Measurements from ENCODE around the gene MICAL2.
A peak's percentile ranks its signal among the peaks of the same experiment; 100 is the strongest.

The MICAL2 gene

GRCh38 chr11:12192794-12193514, 82.6 kb downstream of the MICAL2 start:
- no peak for DNase-seq

DNA sequence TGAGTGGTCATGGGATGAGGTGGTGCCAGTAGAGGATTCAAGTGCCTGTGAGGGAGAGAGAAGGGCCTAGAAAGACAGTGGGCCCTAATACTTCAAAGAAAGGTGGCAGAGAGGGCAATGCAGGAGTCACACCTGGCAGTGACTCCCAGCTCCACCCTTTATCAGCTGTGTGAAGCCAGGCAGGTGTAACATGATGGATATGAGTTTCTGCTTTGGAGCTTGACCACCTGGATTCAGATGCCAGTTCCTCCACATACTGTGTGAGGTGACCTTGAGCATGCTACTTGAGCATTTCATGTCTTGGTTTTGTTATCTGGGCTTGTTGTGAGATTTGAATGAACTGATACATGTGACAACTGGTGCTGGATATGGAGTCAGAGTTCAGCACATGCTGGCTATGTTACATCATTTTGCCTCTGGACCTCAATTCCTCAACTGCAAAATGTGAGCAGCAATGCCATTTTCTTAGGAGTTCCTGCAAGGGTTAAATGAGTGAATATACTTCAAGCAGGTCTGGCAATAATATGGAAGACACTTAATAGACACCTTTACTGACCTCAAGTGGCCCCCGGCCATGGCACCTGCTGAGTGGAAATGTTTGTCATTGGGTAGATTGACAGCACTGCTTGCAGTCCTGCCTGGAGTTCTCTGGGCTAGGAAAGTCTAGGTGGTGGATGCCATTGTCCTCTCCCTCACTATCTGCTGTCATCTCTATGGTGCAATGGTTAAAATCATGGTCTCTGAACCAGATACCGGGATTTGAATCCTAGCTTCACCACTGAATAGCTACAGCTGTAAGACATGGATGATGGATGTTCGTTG, 83.3 kb downstream of the MICAL2 start:
- DNase-seq, result no peak

- peak; percentile 87 for DNase-seq
Observed at GRCh38 chr11:12195768-12196167, 85.4 kb downstream of the MICAL2 start.

- peak; percentile 58 for DNase-seq
Observed at GRCh38 chr11:12196308-12196707, 85.9 kb downstream of the MICAL2 start.

DNA sequence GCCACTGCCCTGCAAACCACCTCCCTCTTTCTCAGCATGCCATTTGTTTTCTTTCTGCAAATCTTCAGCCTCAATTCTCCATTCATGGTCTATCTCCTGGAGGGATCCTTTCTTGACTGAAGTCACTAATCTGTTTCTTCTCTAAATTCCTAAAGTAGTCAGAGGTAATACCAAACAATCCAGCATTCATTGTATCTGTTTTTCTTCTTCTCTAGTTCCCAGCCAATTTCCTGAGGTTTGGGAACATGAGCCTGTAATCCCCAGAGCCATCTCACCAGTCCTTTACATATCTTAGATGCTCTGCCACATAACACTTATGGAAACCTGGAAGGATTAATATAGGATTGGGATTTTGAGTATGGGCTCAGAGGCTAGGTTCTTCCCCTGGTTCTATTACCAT, 86.5 kb downstream of the MICAL2 start:
- no peak for DNase-seq

DNA sequence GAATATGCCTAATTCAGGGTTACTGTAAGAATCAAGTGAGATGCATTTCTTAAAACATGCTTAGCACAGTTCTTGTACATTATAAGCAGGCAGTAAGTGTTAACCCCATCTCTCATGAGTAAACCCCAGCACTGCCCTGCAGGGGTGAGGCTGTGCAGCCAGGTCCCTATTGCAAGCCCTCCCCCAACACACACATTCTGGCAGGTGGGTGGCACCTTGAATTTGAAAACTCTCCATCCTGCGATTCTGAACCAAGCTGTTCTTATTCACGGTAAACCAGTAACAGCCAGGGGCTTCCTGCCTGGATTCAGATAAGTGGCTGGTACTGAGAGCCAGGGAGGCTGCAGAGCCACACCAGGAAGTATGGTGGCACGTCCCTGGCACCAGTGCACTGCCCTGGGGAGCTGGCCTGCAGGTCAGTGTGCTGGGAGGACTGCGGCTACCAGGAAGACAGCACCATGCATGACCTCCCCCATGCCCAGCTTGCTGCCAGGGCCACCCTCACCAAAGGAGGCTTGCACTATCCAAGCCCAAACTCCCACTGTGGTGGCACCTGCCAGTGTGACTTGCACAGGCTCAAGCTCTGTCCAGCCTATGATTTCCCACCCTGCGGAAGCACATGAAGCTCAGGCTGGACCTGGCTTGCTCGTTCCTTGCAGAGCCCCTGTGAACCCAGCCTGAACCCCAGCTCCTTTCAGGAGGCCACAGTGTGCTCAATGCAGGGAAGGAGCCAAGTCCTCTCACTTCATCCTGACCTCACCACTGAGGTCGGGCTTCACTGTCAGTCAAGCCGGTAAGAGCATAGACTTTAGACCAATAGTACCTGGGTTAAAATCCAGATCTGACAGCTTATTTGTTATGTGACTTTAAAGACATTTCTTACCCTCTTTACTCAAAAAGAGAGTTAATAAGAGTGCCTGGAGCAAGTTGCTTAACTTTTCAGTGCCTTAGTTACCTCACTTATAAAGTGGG, 88.1 kb downstream of the MICAL2 start:
- DNase-seq, result peak; percentile 56

GRCh38 chr11:12199231-12199948, 89.0 kb downstream of the MICAL2 start:
- no peak for DNase-seq

DNA sequence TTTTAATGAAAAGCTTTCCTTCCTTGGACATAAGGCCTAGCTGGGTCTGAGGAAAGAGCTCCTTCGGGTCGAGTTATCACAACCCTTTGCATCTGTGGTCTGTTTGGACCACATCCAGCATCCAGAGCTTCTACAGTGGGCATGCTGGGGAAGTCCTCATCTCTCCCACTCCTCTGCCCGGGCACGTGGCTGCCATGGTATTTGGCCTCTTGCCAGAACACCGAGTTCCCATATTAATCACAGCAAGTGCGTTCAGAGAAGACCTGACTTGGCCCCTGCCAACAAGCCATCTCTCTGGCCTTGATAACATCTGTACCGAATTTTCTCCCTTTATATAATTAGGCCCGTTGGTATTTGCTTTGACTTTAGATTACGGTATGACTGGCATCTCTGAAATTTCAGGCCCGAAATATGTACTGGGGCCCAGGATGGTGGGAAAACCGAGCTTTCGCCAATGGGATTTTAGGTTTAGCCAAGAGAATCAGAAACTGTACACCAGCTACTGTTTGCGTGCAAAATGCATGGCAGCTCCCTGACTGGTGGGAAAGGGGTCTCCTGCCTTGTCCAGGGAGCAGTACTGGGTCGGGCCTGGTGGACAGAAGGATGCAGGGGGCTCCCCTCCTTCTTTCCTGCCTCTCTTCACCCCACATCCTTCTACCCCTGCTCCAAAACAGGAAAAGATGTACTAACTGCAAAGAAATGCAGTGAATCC, 90.0 kb downstream of the MICAL2 start:
- DNase-seq, result peak; percentile 60

DNA sequence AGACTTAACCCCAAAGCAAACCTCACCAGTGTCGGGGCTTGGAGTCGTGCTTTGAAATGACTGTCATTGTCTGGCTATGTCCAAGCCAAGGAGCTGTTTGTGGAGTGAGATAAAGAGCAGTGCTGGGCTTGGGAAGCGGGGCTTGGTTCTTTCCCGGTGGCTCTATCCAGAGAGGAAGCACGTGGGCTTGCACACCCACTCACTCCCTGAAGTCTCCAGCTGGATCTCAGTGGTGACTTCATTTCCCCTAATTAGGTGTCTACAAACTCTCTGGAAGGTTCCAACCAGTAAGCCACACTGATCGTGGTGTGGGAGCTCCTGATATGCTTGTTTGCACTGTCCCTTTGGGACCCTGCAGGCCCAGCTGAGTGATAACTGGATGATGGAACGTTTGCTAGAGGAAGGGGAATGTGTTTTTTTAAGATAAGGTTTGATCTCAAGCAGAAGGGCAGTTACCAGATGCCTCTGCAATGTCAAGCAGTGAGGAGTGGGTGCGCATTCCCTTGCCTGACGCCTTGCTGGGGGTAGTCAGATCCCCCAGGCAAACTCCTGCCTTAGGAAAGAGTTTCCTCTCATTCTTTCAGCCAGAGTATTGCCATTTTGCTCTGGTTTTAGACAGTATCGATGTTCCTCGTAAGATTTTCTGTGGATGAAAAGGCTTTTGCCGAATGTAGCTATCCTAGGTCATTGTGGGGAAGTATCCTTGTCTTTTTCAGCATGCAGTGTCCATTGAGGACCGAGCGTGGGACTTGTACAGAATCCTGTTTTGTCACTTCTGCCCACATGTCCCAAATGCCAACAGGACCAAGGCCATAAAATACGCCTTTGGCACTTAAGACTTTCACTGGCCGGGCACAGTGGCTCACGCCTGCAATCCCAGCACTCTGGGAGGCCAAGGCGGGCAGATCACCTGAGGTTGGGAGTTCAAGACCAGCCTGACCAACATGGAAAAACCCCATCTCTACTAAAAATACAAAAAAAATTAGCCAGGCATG, 90.9 kb downstream of the MICAL2 start:
- no peak for DNase-seq

DNA sequence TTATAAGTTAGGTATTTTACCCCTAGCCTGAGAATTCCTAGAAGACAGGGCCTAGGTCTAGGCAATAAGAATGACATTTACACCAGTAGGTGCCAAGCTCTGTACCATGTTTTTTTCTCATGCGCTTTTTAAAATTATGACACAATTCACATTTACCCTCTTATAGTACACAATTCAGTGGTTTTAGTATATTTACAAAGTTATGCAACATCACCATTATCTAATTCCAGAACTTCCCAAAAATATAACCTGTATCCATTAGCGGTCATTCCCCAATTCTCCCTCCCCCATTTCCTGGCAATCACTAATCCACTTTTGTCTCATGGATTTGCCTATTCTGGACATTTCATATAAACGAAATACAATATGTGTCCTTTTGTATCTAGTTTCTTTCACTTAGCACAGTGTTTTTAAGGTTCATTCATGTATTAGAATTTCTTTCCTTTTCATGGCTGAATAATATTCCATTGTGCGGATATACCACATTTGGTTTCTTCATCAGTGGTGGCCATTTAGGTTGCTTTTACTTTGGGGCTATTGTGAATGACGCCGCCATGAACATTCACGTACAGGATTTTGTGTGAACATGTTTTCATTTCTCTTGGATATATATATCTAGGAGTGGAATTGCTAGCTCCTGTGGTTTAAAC, 92.4 kb downstream of the MICAL2 start:
- no peak for DNase-seq

DNA sequence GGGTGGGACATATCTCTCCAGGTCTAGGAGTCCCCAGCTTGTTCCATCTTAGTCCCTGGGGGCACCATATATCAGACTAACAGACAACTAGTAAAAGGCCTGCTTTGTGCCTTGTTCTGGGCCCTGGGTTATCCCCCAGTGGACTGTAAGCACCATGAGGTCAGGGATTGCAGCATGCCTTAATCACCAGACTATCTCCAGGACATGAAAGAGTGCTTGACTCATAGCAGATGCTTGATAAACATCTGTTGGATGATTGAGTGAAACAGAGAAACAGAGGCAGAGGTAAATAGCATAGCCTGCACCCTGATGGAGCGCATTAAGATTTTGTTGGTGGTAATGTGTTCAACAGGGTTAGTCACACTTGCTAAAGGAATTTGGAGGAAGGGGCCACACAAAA, 94.1 kb downstream of the MICAL2 start:
- no peak for DNase-seq

GRCh38 chr11:12205330-12205729, 94.9 kb downstream of the MICAL2 start:
- DNase-seq, result no peak

GRCh38 chr11:12206529-12206928, 96.1 kb downstream of the MICAL2 start:
- DNase-seq, result no peak

DNA sequence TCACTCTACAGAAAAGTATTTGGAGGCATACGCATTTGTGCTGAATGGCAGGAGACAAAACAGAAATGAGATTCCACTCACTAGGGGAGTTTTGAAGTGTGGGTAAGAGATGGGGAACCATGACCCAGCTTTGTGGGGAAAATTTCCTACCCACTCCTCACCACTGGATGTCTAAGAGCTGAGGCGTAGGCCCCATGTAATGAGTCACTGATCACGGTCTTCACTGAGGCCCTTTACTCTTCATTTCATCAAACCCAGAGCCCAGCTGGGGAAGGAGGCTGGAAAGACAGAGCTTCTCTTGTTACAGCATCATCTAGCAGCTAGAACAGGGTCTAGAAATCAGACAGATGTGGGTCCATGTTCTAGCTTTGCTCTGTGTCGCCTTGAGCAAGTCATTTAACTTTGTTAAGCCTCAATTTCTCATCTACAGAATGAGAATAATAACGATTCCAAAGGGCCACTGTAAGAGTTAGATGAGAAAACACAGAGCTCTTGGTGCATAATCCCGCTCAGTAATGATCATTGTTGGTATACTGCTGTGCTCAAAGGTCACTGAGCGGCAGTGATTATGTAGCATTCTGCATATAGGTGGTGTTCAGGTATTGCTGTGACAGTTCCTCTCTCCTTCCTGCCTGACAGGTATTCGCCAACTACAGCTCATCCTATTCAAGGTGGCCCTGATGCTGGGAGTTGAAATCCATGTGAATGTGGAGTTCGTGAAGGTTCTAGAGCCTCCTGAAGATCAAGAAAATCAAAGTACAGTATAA, 97.2 kb downstream of the MICAL2 start:
- peak; percentile 70 for DNase-seq

DNA sequence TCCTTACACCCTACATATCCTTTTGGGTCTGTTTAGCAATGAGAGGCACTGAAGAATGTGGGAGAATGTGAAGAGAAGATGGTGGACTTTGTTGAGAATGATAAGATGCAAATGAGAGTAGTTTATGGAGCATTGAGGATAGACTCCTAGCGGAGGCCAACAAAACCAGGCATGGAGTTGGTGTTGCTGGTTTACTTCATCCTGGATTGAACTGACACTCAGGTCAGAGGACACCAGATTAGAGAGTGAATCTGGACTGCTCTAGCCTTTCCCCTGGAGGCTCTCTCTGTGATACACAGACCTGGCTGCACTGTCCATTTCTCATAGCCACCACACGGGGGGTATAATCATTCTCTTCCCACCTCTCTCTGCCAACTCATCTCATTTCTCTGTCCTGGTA, 98.7 kb downstream of the MICAL2 start:
- DNase-seq, result no peak

DNA sequence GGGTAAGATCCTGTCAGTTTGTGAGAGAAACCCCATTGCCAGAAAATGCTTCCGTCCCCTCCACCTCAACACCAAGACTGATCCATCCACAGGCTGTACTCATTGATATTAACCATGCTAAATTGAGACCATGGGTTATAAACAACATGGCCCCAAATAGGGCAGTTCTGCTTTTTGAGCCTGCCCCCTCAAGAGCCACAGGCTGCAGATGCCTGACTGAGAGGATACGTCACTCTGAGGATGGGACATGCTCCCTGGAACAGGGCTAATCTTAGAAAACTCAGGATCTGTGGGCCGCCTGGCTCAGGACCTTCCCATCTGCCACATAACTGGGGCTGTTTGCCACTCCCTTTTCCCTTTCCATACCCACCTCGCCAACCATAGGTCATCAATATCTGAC, 99.8 kb downstream of the MICAL2 start:
- no peak for DNase-seq

GRCh38 chr11:12211331-12212065, 101.1 kb downstream of the MICAL2 start:
- no peak for DNase-seq

- DNase-seq, result no peak
Observed at GRCh38 chr11:12212174-12212820, 101.9 kb downstream of the MICAL2 start.
